Measurements from ENCODE around the gene ZC3H12A.

The ZC3H12A gene

GRCh38 chr1:37434292-37435225, 39.8 kb upstream of the ZC3H12A start:
- TF ChIP-seq ZNF565 (CRISPR knock-in tag; conservative IDR thresholded peaks at IDR 0.05; ENCODE audit: low read depth) (no peak), ZNF70 (CRISPR knock-in tag; IDR thresholded peaks at IDR 0.05) (no peak), BACH2 (CRISPR knock-in tag; IDR thresholded peaks at IDR 0.05; ENCODE audit: borderline replicate concordance) (no peak), CSDC2 (CRISPR knock-in tag; IDR thresholded peaks at IDR 0.05) (no peak), PPARA (CRISPR knock-in tag; IDR thresholded peaks at IDR 0.05; ENCODE audit: borderline replicate concordance) (no peak), TOX (CRISPR knock-in tag; IDR thresholded peaks at IDR 0.05; ENCODE audit: borderline replicate concordance) (no peak), ZC3H10 (CRISPR knock-in tag; IDR thresholded peaks at IDR 0.05) (no peak), ISL1 (CRISPR knock-in tag; IDR thresholded peaks at IDR 0.05) (no peak), GLIS3 (CRISPR knock-in tag; IDR thresholded peaks at IDR 0.05) (no peak), OSR1 (CRISPR knock-in tag; IDR thresholded peaks at IDR 0.05) (no peak)
- ATAC-seq, result peak; percentile 95

- no peak for ATAC-seq
- no peak for TF ChIP-seq CREB5 (CRISPR knock-in tag; IDR thresholded peaks at IDR 0.05; ENCODE audit: low read depth)
- no peak for TF ChIP-seq ZNF565 (CRISPR knock-in tag; conservative IDR thresholded peaks at IDR 0.05; ENCODE audit: low read depth)
- TF ChIP-seq OSR1 (CRISPR knock-in tag; IDR thresholded peaks at IDR 0.05), result no peak
- no peak for TF ChIP-seq ZNF70 (CRISPR knock-in tag; IDR thresholded peaks at IDR 0.05)
- TF ChIP-seq BACH2 (CRISPR knock-in tag; IDR thresholded peaks at IDR 0.05; ENCODE audit: borderline replicate concordance), result no peak
- TF ChIP-seq ESRRG (CRISPR knock-in tag; IDR thresholded peaks at IDR 0.05), result no peak
- TF ChIP-seq ZNF8 (CRISPR knock-in tag; IDR thresholded peaks at IDR 0.05), result no peak
- no peak for TF ChIP-seq ZFP30 (CRISPR knock-in tag; IDR thresholded peaks at IDR 0.05)
- TF ChIP-seq ZFP3 (CRISPR knock-in tag; IDR thresholded peaks at IDR 0.05), result no peak
- no peak for TF ChIP-seq CSDC2 (CRISPR knock-in tag; IDR thresholded peaks at IDR 0.05)
Observed at GRCh38 chr1:37437087-37437486, 37.3 kb upstream of the ZC3H12A start.

DNA sequence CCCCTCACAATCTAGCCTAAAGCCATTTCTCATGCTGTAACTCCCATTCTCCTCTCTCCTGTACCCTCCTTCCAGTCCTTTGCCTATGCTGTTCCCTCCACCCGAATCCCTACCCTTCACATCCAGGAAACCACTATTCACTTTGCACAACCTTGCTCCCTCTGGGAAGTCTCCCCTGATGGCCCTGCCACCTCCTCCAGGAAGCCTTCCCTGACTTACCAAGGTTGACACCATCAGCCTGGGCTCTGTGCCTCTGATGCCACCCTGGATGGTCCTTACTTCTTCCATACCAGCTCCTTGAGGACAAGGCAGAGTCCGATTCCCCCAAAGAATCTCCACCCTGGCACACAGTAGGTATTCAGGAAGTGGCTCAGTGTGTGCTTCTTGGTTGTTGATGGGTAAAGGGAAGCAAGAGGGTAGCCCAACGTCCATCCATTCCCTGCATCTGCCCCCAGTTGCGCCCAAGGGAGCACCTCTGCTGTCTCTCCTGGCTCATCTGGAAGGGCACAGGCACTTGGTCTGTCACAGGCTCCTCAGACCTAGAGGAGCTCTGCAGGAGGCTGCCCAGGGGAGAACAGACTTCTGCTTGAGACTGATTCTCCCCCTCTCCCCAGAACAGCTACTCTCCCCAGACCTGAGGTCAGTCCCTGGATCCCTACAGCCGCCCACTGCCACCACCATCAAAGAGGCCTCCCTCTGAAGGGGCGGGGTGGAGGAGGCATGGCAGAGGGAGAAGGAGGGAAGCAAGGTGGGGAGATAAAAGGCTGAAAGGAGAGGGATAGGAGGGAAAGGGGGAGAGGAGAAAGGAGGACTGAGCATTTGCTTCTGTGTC, 36.1 kb upstream of the ZC3H12A start:
- no peak for TF ChIP-seq TOX (CRISPR knock-in tag; IDR thresholded peaks at IDR 0.05; ENCODE audit: borderline replicate concordance)
- TF ChIP-seq ZC3H10 (CRISPR knock-in tag; IDR thresholded peaks at IDR 0.05), result no peak
- no peak for TF ChIP-seq ZNF8 (CRISPR knock-in tag; IDR thresholded peaks at IDR 0.05)
- TF ChIP-seq PPARA (CRISPR knock-in tag; IDR thresholded peaks at IDR 0.05; ENCODE audit: borderline replicate concordance), result no peak
- TF ChIP-seq ARNTL (CRISPR knock-in tag; IDR thresholded peaks at IDR 0.05; ENCODE audit: borderline replicate concordance, low read depth), result no peak
- no peak for ATAC-seq

DNA sequence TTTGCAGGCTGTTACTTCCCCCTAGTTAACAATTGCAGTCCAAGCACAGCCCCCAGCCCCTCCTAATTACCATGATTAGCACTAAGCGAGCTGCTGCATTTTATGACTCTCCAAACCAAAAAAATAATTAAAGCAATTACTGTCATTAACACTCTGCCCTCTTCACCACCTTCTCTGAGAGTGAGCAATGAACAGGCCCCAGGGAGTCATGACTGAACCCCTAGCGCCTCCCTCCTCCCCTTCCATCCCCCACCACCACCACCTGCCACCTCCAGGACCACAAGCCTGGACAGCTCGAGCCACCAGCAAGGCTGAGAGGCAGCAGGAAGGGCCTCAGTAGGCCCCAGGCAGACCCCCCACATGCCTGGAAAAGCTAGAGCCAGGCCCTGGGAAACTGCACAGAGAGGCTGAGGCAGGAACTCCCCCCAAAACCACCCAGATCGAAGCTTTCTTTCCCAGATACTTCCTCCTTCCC, 35.5 kb upstream of the ZC3H12A start:
- ATAC-seq, result no peak
- no peak for TF ChIP-seq TCF4 (CRISPR knock-in tag; IDR thresholded peaks at IDR 0.05; ENCODE audit: borderline replicate concordance)
- TF ChIP-seq TOX (CRISPR knock-in tag; IDR thresholded peaks at IDR 0.05; ENCODE audit: borderline replicate concordance), result no peak
- TF ChIP-seq TSHZ2 (CRISPR knock-in tag; IDR thresholded peaks at IDR 0.05), result no peak

GRCh38 chr1:37439349-37439995, 34.9 kb upstream of the ZC3H12A start:
- ATAC-seq, result no peak
- TF ChIP-seq RARB (CRISPR knock-in tag; IDR thresholded peaks at IDR 0.05), result no peak
- TF ChIP-seq TSHZ2 (CRISPR knock-in tag; IDR thresholded peaks at IDR 0.05), result no peak
- no peak for TF ChIP-seq TCF4 (CRISPR knock-in tag; IDR thresholded peaks at IDR 0.05; ENCODE audit: borderline replicate concordance)
- no peak for TF ChIP-seq ZNF565 (CRISPR knock-in tag; conservative IDR thresholded peaks at IDR 0.05; ENCODE audit: low read depth)
- no peak for TF ChIP-seq TOX (CRISPR knock-in tag; IDR thresholded peaks at IDR 0.05; ENCODE audit: borderline replicate concordance)
- no peak for TF ChIP-seq PATZ1 (CRISPR knock-in tag; IDR thresholded peaks at IDR 0.05; ENCODE audit: borderline replicate concordance)
- TF ChIP-seq ZNF8 (CRISPR knock-in tag; IDR thresholded peaks at IDR 0.05), result no peak
- TF ChIP-seq GLIS3 (CRISPR knock-in tag; IDR thresholded peaks at IDR 0.05), result no peak
